HEK293 (cell line): ENCODE results near the gene TCEAL7.

Experiments
- CTCF ChIA-PET: fragments of 350-600 bp; formaldehyde crosslinking; extraction: SDS; loops from one replicate; lab custom pipeline; 2021; ENCODE audit warnings: antibody characterized with exemption; lab: Yijun Ruan, JAX
- POLR2A ChIA-PET: fragments of 300-600 bp; formaldehyde crosslinking; extraction: SDS; loops from one replicate; lab custom pipeline; 2020; ENCODE audit warnings: antibody characterized with exemption, inconsistent platforms; lab: Yijun Ruan, JAX
- H3K27ac ChIP-seq: fragments of 200-500 bp; sonication (Bioruptor generic); 2 replicates; pipeline ENCODE4 v1.5.1; 2014; ENCODE audit warnings: low read depth, low read length, control low read depth, inconsistent platforms; ENCODE audit errors: extremely low read depth
- H3K36me3 ChIP-seq, 2 experiments: fragments of 200-500 bp in 1 of 2; sonication (Bioruptor generic) in 1 of 2; 1 replicate in 1 of 2; 2 replicates in 1 of 2; pipeline ENCODE4 v1.5.1; 2014 to 2017; ENCODE audit warnings: inconsistent platforms in 2 of 2, low read length in 2 of 2; ENCODE audit not compliant: control insufficient read depth in 2 of 2, insufficient read depth in 1 of 2
- H3K4me1 ChIP-seq: fragments of 200-500 bp; sonication (Bioruptor generic); 2 replicates; pipeline ENCODE4 v1.5.1; 2014; ENCODE audit warnings: mild to moderate bottlenecking, low read length, inconsistent platforms; ENCODE audit not compliant: control insufficient read depth, insufficient read depth
- H3K4me3 ChIP-seq: 2 replicates; pipeline ENCODE4 v1.5.1; 2011; ENCODE audit warnings: low read depth, mild to moderate bottlenecking, control low read depth, low read length, moderate library complexity
- H3K9me3 ChIP-seq: fragments of 200-500 bp; sonication (Bioruptor generic); 2 replicates; pipeline ENCODE4 v1.5.1; 2014; ENCODE audit warnings: low read depth, low read length, inconsistent platforms; ENCODE audit not compliant: control insufficient read depth, insufficient read depth
- BCL11A ChIP-seq: fragments of 450-650 bp; formaldehyde crosslinking; IDR thresholded peaks from 2 replicates; pipeline ENCODE4 v1.5.1; 2016; ENCODE audit warnings: low read depth, missing biosample characterization, missing genetic modification characterization
- PRDM10 ChIP-seq: fragments of 450-650 bp; formaldehyde crosslinking; IDR thresholded peaks from 2 replicates; pipeline ENCODE4 v1.5.1; 2016; ENCODE audit warnings: missing biosample characterization, missing genetic modification characterization
- PRDM4 ChIP-seq: fragments of 450-650 bp; formaldehyde crosslinking; IDR thresholded peaks from 2 replicates; pipeline ENCODE4 v1.5.1; 2017; ENCODE audit warnings: missing biosample characterization, missing genetic modification characterization
- ZBTB10 ChIP-seq: fragments of 450-650 bp; formaldehyde crosslinking; IDR thresholded peaks from 2 replicates; pipeline ENCODE4 v1.5.1; 2016; ENCODE audit warnings: missing biosample characterization, missing genetic modification characterization
- ZFP3 ChIP-seq: fragments of 450-650 bp; formaldehyde crosslinking; IDR thresholded peaks from 2 replicates; pipeline ENCODE4 v1.5.1; 2016; ENCODE audit warnings: low read depth, missing biosample characterization, missing genetic modification characterization
- ZNF157 ChIP-seq: fragments of 450-650 bp; formaldehyde crosslinking; IDR thresholded peaks from 2 replicates; pipeline ENCODE4 v1.5.1; 2016; ENCODE audit warnings: missing biosample characterization, missing genetic modification characterization
- ZNF2 ChIP-seq: fragments of 450-650 bp; formaldehyde crosslinking; IDR thresholded peaks from 2 replicates; pipeline ENCODE4 v1.5.1; 2016; ENCODE audit warnings: missing biosample characterization, missing genetic modification characterization
- ZNF341 ChIP-seq: fragments of 450-650 bp; formaldehyde crosslinking; IDR thresholded peaks from 2 replicates; pipeline ENCODE4; 2016; ENCODE audit warnings: low read depth, missing biosample characterization, missing genetic modification characterization
- ZNF354C ChIP-seq: fragments of 450-650 bp; formaldehyde crosslinking; IDR thresholded peaks from 2 replicates; pipeline ENCODE4 v1.5.1; 2016; ENCODE audit warnings: missing biosample characterization, missing genetic modification characterization, low read depth, borderline replicate concordance
- ZNF624 ChIP-seq: fragments of 450-650 bp; formaldehyde crosslinking; IDR thresholded peaks from 2 replicates; pipeline ENCODE4 v1.5.1; 2017; ENCODE audit warnings: missing biosample characterization, missing genetic modification characterization
- ZNF654 ChIP-seq: fragments of 450-650 bp; formaldehyde crosslinking; IDR thresholded peaks from 2 replicates; pipeline ENCODE4 v1.5.1; 2016; ENCODE audit warnings: low read depth, missing biosample characterization, missing genetic modification characterization
- ZNF658 ChIP-seq: fragments of 450-650 bp; formaldehyde crosslinking; IDR thresholded peaks from 2 replicates; pipeline ENCODE4; 2016; ENCODE audit warnings: missing biosample characterization, missing genetic modification characterization
- ZNF777 ChIP-seq: fragments of 450-650 bp; formaldehyde crosslinking; IDR thresholded peaks from 2 replicates; pipeline ENCODE4 v1.5.1; 2017; ENCODE audit warnings: missing biosample characterization, missing genetic modification characterization, borderline replicate concordance
- ZSCAN18 ChIP-seq: fragments of 450-650 bp; formaldehyde crosslinking; IDR thresholded peaks from 2 replicates; pipeline ENCODE4 v1.5.1; 2016; ENCODE audit warnings: missing biosample characterization, missing genetic modification characterization

The TCEAL7 gene

GRCh38 chrX:103378990-103379389, 49.0 kb downstream of the TCEAL7 start:
- Histone ChIP-seq H3K9me3 (no peaks in the 10 kb centered on the region; the same call in 1 of the 2 replicates), H3K4me1 (no peaks in the 10 kb centered on the region), H3K36me3 (peaks cover 4 to 23% of the 10 kb centered on the region in 2 experiments; a peak in 2 of 3 replicates), H3K27ac (no peak overlapping the region), H3K4me3 (no peak overlapping the region)
- ChIA-PET CTCF (no interaction called here), POLR2A (interaction anchor here (0.7 kb wide), 1 partner anchor 36 kb away, joined by 3 read pairs; no protein-coding TSS in a partner anchor)
- TF ChIP-seq ZNF624 (no peak), ZNF658 (tag by site-specific recombination) (no peak), ZBTB10 (tag by site-specific recombination) (no peak), ZNF157 (no peak), ZNF777 (tag by site-specific recombination) (no peak), ZNF354C (no peak), BCL11A (tag by site-specific recombination) (no peak), ZFP3 (tag by site-specific recombination) (no peak), ZNF2 (tag by site-specific recombination) (no peak), ZSCAN18 (no peak), PRDM10 (no peak), ZNF341 (no peak), ZNF654 (tag by site-specific recombination) (no peak), PRDM4 (tag by site-specific recombination) (no peak)
